Liver (tissue), 3 donors: Measurements from ENCODE around the gene C11orf68.

Experiments used
- GABPA ChIP-seq, 2 donors: IDR thresholded peaks in 1 of 2; conservative IDR thresholded peaks in 1 of 2; 2 replicates each; pipeline ENCODE4 v1.6.1; 2016; ENCODE audit warnings: antibody characterized with exemption in 2 of 2, mild to moderate bottlenecking in 1 of 2, moderate library complexity in 1 of 2
- HNF4A ChIP-seq, 2 donors: conservative IDR thresholded peaks; 2 replicates each; pipeline ENCODE4 v1.6.1; 2016; ENCODE audit warnings: antibody characterized with exemption in 2 of 2, mild to moderate bottlenecking in 2 of 2
- JUND ChIP-seq, 2 donors: IDR thresholded peaks; 2 replicates each; pipeline ENCODE4 v1.6.1; 2016; ENCODE audit warnings: antibody characterized with exemption in 2 of 2
- SP1 ChIP-seq: IDR thresholded peaks from 2 replicates; pipeline ENCODE4 v1.6.1; 2018; ENCODE audit warnings: antibody characterized with exemption, mild to moderate bottlenecking
- TAF1 ChIP-seq: conservative IDR thresholded peaks from 2 replicates; pipeline ENCODE4 v1.6.1; 2016; ENCODE audit warnings: antibody characterized with exemption, mild to moderate bottlenecking
- TF ChIP-seq, protein P1 (sequence below): IDR thresholded peaks from 2 replicates; pipeline ENCODE4 v1.6.1; 2016; ENCODE audit warnings: antibody characterized with exemption
- TF ChIP-seq, protein P2 (sequence below): fragments of 150-350 bp; IDR thresholded peaks from 2 replicates; pipeline ENCODE4 v1.5.1; 2017; ENCODE audit warnings: improper control_type of control experiment, low read depth, low read length; ENCODE audit not compliant: missing input control
- TF ChIP-seq, protein P3 (sequence below): IDR thresholded peaks from 2 replicates; pipeline ENCODE4 v1.6.1; 2016; ENCODE audit warnings: antibody characterized with exemption, mild to moderate bottlenecking
- TF ChIP-seq, protein P4 (sequence below): IDR thresholded peaks from 2 replicates; pipeline ENCODE4 v1.6.1; 2016; ENCODE audit warnings: antibody characterized with exemption
- donor health status: healthy.
- donor health status: healthy.

DNA sequence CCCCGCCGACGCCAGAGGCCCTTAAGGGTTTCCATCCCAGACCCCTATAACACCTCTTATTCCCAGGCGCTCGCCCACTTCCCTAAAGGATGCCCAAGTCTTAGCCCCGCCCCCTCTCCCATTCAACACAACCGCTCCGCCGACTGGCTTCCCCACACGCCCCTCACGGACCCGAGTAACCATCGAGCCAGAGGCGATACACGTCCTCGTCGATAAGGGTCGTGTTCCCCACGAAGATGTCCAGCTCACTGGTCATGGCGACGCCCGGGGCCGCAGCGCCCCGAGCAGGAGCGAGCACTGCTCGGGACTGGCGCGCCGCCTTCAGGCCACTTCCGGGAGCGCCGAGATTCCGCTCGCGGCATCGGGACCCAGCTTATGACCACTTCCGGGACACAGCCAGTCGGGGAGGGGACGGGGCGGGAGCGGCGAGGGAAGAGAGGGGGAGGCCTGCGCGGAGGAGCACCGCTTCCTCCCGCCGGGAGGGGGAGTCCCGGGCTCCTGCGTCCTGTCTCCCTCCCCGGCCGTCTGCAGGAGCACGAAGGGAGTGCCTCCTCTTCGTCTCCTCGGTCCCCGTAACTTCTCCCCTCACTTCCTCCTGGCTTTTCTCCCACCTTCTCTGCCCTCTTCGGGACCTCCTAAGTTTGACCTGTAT lies 30.6 kb downstream of the C11orf68 start, which contains the start of gene FIBP:
- TF ChIP-seq, protein P1, sequence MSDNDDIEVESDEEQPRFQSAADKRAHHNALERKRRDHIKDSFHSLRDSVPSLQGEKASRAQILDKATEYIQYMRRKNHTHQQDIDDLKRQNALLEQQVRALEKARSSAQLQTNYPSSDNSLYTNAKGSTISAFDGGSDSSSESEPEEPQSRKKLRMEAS = no peak
- TF ChIP-seq, protein P2, sequence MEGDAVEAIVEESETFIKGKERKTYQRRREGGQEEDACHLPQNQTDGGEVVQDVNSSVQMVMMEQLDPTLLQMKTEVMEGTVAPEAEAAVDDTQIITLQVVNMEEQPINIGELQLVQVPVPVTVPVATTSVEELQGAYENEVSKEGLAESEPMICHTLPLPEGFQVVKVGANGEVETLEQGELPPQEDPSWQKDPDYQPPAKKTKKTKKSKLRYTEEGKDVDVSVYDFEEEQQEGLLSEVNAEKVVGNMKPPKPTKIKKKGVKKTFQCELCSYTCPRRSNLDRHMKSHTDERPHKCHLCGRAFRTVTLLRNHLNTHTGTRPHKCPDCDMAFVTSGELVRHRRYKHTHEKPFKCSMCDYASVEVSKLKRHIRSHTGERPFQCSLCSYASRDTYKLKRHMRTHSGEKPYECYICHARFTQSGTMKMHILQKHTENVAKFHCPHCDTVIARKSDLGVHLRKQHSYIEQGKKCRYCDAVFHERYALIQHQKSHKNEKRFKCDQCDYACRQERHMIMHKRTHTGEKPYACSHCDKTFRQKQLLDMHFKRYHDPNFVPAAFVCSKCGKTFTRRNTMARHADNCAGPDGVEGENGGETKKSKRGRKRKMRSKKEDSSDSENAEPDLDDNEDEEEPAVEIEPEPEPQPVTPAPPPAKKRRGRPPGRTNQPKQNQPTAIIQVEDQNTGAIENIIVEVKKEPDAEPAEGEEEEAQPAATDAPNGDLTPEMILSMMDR = peak; percentile 76
- TF ChIP-seq, protein P3, sequence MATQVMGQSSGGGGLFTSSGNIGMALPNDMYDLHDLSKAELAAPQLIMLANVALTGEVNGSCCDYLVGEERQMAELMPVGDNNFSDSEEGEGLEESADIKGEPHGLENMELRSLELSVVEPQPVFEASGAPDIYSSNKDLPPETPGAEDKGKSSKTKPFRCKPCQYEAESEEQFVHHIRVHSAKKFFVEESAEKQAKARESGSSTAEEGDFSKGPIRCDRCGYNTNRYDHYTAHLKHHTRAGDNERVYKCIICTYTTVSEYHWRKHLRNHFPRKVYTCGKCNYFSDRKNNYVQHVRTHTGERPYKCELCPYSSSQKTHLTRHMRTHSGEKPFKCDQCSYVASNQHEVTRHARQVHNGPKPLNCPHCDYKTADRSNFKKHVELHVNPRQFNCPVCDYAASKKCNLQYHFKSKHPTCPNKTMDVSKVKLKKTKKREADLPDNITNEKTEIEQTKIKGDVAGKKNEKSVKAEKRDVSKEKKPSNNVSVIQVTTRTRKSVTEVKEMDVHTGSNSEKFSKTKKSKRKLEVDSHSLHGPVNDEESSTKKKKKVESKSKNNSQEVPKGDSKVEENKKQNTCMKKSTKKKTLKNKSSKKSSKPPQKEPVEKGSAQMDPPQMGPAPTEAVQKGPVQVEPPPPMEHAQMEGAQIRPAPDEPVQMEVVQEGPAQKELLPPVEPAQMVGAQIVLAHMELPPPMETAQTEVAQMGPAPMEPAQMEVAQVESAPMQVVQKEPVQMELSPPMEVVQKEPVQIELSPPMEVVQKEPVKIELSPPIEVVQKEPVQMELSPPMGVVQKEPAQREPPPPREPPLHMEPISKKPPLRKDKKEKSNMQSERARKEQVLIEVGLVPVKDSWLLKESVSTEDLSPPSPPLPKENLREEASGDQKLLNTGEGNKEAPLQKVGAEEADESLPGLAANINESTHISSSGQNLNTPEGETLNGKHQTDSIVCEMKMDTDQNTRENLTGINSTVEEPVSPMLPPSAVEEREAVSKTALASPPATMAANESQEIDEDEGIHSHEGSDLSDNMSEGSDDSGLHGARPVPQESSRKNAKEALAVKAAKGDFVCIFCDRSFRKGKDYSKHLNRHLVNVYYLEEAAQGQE = peak; percentile 47
- TF ChIP-seq HNF4A (conservative IDR thresholded peaks at IDR 0.05) (no peak), SP1 (peak; percentile 57), TAF1 (no peak), GABPA (IDR thresholded peaks at IDR 0.05 in 1 of 2, conservative IDR thresholded peaks at IDR 0.05 in 1 of 2) (peak; percentile 90 to 98), JUND (IDR thresholded peaks at IDR 0.05) (no peak)
- TF ChIP-seq, protein P4, sequence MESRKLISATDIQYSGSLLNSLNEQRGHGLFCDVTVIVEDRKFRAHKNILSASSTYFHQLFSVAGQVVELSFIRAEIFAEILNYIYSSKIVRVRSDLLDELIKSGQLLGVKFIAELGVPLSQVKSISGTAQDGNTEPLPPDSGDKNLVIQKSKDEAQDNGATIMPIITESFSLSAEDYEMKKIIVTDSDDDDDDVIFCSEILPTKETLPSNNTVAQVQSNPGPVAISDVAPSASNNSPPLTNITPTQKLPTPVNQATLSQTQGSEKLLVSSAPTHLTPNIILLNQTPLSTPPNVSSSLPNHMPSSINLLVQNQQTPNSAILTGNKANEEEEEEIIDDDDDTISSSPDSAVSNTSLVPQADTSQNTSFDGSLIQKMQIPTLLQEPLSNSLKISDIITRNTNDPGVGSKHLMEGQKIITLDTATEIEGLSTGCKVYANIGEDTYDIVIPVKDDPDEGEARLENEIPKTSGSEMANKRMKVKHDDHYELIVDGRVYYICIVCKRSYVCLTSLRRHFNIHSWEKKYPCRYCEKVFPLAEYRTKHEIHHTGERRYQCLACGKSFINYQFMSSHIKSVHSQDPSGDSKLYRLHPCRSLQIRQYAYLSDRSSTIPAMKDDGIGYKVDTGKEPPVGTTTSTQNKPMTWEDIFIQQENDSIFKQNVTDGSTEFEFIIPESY = no peak
